ENCODE results near the gene TMEM129.

The TMEM129 gene

DNA sequence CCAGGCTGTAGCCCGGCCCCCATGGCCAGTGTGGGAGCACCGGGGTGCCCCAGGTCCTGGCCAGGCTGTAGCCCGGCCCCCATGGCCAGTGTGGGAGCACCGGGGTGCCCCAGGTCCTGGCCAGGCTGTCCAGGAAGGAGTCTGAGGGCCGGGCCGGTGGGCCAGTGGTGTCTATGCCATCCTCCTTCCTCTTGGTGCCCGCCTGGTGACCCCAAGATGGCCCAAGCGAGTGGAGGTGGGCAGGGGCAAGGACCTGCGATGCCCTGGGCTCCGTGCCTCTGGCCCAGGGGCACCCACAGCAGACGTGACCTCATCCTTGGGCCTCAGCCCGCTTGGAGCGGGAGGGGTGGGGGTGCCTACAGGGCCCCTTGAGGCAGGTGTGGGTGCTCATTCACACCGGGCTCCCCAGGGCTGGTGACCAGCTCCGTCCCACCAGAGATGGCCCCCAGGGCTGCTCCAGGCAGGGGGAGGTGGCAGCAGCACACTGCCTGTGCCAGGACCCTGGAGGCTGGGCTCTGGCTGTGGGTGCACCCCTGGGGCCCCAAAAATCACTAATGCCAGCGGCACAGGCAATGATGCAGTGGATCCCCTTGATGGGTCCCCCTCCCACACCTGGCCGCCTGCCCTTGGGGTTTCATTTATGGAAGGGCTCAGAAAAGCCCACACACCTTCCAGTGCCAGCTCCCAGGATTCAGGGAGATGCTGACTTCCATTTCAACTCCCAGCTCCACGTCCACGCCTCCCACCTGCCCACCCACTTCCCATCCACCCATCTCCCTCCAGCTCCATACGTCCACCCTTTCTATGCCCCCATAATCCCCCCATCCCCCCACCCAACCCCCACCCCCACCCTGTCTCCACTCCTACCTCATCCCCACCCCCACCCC is 36.0 kb upstream of the TMEM129 start:
- no peak overlapping the region for H2AFZ ChIP-seq (ENCODE audit: low read length, unreplicated experiment)
- no peaks in the 10 kb centered on the region for H3K4me1 ChIP-seq (ENCODE audit: control insufficient read depth, insufficient read depth, low read length, unreplicated experiment)
- no peaks in the 10 kb centered on the region for H3K79me2 ChIP-seq (ENCODE audit: control insufficient read depth, insufficient read depth, low read length, unreplicated experiment)
- H3K27ac ChIP-seq (ENCODE audit: low read depth, low read length), result no peak overlapping the region
- no peak overlapping the region for H3K4me3 ChIP-seq (ENCODE audit: low read depth, low read length)
- H3K36me3 ChIP-seq (ENCODE audit: insufficient read depth, low read length), result no peaks in the 10 kb centered on the region
- no peaks in the 10 kb centered on the region for H3K27me3 ChIP-seq (ENCODE audit: insufficient read depth, low read length)

DNA sequence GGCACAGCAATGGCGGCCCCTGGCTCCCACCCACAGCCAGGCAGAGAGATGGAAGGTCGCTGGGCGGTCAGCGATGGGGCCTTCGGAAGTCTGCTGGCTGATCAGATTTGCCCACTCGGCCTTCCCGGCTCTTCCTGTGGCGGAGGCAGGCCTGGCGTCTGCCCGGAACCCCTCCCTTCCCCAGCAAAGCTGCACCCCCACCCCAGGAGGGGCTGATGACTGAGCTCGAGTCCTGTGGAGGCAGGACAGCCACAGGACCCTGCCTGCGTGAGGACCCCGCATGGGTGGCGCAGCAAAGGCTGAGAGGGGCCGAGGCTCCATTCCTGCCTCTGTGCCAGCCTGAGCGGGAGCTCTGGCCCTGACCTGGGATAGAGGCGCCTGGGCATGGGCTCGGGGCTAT is 35.0 kb upstream of the TMEM129 start:
- Histone ChIP-seq H3K4me1 (ENCODE audit: control insufficient read depth, insufficient read depth, low read length, unreplicated experiment) (no peaks in the 10 kb centered on the region), H3K79me2 (ENCODE audit: control insufficient read depth, insufficient read depth, low read length, unreplicated experiment) (no peaks in the 10 kb centered on the region), H3K27me3 (ENCODE audit: insufficient read depth, low read length) (no peaks in the 10 kb centered on the region), H2AFZ (ENCODE audit: low read length, unreplicated experiment) (no peak overlapping the region), H3K4me3 (ENCODE audit: low read depth, low read length) (no peak overlapping the region), H3K36me3 (ENCODE audit: insufficient read depth, low read length) (no peaks in the 10 kb centered on the region), H3K27ac (ENCODE audit: low read depth, low read length) (no peak overlapping the region)

DNA sequence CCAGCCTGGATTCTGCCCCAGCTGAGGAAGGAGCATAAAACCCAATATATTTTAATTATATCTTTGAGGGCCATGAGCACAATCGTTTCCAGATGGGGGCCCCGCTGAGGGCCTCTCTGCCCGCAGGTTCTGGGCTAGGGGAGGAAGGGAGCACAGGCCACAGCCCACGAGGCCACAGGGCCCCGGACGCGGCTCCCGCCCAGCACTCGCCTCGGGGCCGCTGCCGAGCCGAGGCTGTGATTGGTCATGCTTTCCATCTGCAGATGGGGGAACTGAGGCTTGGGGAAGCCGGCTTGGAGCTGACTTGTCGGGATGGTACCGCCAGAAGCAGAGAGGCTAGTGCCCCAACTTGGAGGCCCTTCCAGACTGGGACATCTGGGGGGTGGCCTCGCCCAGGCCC is 34.2 kb upstream of the TMEM129 start:
- Histone ChIP-seq H3K4me1 (ENCODE audit: control insufficient read depth, insufficient read depth, low read length, unreplicated experiment) (no peaks in the 10 kb centered on the region), H3K27me3 (ENCODE audit: insufficient read depth, low read length) (no peaks in the 10 kb centered on the region), H3K79me2 (ENCODE audit: control insufficient read depth, insufficient read depth, low read length, unreplicated experiment) (no peaks in the 10 kb centered on the region), H2AFZ (ENCODE audit: low read length, unreplicated experiment) (no peak overlapping the region), H3K27ac (ENCODE audit: low read depth, low read length) (no peak overlapping the region), H3K4me3 (ENCODE audit: low read depth, low read length) (no peak overlapping the region), H3K36me3 (ENCODE audit: insufficient read depth, low read length) (no peaks in the 10 kb centered on the region)

DNA sequence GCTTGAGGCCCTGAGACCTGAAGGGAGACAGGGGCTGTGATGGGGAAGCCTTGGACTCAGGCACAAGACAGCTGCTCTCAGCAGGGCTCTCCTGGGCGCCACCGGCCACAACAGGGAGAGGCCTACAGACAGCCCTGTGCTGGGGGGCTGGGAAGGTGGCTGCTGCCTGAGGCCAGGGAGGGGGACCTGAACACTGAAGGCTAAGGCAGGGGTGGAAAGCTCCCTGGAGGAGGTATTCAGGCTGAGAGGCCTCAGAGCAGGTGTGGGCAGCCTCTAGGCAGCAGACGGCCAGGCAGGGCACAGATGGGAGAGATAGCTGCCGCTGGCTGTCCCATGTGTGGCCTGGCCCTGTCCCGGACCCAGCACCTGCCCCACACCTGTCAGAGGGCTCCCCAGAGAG is 33.2 kb upstream of the TMEM129 start:
- H3K27me3 ChIP-seq (ENCODE audit: insufficient read depth, low read length), result no peaks in the 10 kb centered on the region
- no peak overlapping the region for H3K27ac ChIP-seq (ENCODE audit: low read depth, low read length)
- no peaks in the 10 kb centered on the region for H3K4me1 ChIP-seq (ENCODE audit: control insufficient read depth, insufficient read depth, low read length, unreplicated experiment)
- no peaks in the 10 kb centered on the region for H3K36me3 ChIP-seq (ENCODE audit: insufficient read depth, low read length)
- H2AFZ ChIP-seq (ENCODE audit: low read length, unreplicated experiment), result no peak overlapping the region
- no peaks in the 10 kb centered on the region for H3K79me2 ChIP-seq (ENCODE audit: control insufficient read depth, insufficient read depth, low read length, unreplicated experiment)
- no peak overlapping the region for H3K4me3 ChIP-seq (ENCODE audit: low read depth, low read length)

DNA sequence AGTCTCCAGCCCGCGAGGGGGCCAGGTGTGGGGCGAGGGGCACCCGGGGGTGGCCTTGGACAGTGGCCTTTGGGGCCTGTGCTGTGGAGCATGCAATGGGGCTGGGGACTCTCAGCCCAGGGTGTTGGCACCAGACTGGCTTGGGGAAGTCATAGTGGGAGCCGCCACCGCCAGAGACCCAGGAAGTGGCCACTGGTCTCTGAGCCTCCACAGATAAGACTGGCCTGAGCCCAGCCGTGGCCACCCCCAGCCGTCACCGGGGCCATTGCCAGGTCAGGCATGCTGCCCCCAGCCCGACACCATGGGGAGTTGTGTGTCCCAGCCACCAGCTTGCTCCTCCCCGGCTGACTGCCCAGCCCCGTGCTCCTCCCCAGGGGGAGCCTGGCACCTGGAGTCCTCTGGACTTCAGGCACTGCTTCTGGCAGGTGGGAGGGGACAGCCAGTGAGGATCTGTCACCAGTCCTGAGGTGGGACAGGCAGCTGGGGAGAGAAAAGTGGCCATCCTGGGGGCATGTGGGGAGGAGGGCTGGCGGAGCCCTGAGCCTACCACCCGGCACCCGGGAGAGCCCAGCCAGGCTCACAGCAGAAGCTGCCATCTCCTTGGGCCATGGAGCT is 32.7 kb upstream of the TMEM129 start:
- Histone ChIP-seq H3K27ac (ENCODE audit: low read depth, low read length) (no peak overlapping the region), H3K4me3 (ENCODE audit: low read depth, low read length) (no peak overlapping the region), H3K79me2 (ENCODE audit: control insufficient read depth, insufficient read depth, low read length, unreplicated experiment) (no peaks in the 10 kb centered on the region), H3K36me3 (ENCODE audit: insufficient read depth, low read length) (no peaks in the 10 kb centered on the region), H3K4me1 (ENCODE audit: control insufficient read depth, insufficient read depth, low read length, unreplicated experiment) (no peaks in the 10 kb centered on the region), H2AFZ (ENCODE audit: low read length, unreplicated experiment) (no peak overlapping the region), H3K27me3 (ENCODE audit: insufficient read depth, low read length) (no peaks in the 10 kb centered on the region)

DNA sequence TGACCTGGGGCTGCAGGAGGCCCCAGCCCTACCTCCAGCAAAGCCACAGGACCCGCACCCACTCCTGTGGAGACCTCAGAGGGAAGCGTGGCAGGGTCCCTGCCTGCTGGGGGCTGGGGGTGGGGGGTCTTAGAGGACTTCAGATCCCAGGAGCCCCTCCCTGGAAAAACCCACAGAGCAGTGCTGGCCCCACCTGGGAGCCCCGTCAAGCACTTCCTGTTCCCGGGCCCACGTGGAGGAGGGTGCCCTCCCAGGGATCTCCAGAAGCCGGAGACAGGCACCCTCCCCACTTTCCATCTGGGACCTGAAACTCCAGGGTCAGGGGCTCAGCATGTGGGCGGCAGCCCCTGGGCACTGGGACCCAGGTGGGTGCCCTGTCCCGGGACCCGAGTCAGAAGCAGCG is 32.2 kb upstream of the TMEM129 start:
- H3K4me3 ChIP-seq (ENCODE audit: low read depth, low read length), result no peak overlapping the region
- no peak overlapping the region for H2AFZ ChIP-seq (ENCODE audit: low read length, unreplicated experiment)
- H3K79me2 ChIP-seq (ENCODE audit: control insufficient read depth, insufficient read depth, low read length, unreplicated experiment), result no peaks in the 10 kb centered on the region
- H3K4me1 ChIP-seq (ENCODE audit: control insufficient read depth, insufficient read depth, low read length, unreplicated experiment), result peaks cover 3% of the 10 kb centered on the region
- H3K27me3 ChIP-seq (ENCODE audit: insufficient read depth, low read length), result no peaks in the 10 kb centered on the region
- H3K27ac ChIP-seq (ENCODE audit: low read depth, low read length), result no peak overlapping the region
- no peaks in the 10 kb centered on the region for H3K36me3 ChIP-seq (ENCODE audit: insufficient read depth, low read length)

DNA sequence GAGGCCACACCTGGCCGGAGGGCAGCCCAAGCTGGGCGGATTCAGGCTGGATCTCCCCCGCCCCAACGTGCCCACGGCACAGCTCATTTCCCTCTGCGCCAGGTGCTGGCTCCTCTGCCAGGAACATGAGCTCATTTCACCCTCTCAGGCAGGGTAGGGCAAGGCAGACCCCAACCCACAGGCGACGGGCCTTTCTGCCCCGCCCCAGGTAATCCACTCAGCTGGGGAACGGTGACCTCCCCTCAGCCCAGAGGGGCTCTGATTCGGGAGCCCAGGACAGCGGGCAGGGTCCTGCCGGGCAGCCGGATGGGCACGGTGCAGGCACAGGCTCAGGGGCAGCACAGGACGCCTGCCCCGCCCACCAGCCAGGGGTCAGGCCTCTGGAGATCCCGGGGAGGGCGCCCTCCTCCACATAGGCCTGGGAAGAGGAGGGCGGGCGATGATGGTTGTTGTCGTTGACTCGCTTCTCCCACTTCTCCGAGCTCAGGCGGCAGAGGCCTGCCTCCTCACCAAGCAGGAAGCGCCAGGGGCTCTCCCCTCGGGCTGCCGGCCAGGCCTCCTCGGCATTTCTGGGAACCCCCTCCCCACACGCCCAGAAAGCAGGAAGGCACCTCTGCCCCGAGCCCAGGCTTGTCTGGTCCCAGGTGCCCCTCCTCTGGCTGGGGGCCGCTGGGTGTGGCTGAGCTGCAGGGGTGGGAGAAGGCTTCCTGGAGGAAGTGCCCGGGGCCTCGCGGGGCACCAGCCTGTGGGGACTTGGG is 31.3 kb upstream of the TMEM129 start:
- H3K79me2 ChIP-seq (ENCODE audit: control insufficient read depth, insufficient read depth, low read length, unreplicated experiment), result no peaks in the 10 kb centered on the region
- H3K36me3 ChIP-seq (ENCODE audit: insufficient read depth, low read length), result no peaks in the 10 kb centered on the region
- no peak overlapping the region for H2AFZ ChIP-seq (ENCODE audit: low read length, unreplicated experiment)
- H3K4me1 ChIP-seq (ENCODE audit: control insufficient read depth, insufficient read depth, low read length, unreplicated experiment), result peaks cover 3% of the 10 kb centered on the region
- H3K27ac ChIP-seq (ENCODE audit: low read depth, low read length), result no peak overlapping the region
- H3K27me3 ChIP-seq (ENCODE audit: insufficient read depth, low read length), result no peaks in the 10 kb centered on the region
- no peak overlapping the region for H3K4me3 ChIP-seq (ENCODE audit: low read depth, low read length)

DNA sequence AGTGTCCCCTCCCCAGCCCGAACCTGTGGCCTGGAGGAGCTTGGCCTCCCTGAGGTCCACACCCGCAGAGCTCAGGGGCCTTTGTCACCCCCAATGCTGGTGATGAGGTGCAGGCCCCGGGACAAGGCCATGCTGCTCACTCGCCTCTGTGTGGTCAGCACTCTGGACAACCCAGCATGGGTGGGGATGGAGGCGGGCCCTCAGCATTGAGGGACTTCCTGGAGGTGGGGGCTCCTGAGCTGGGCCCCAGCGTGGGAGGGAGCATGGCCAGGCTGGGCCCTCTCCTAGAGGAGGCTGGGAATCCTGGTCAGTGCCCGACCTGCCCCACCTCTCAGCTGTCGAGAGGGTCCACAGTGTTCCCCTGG is 30.8 kb upstream of the TMEM129 start:
- no peak overlapping the region for H3K4me3 ChIP-seq (ENCODE audit: low read depth, low read length)
- no peaks in the 10 kb centered on the region for H3K27me3 ChIP-seq (ENCODE audit: insufficient read depth, low read length)
- H3K4me1 ChIP-seq (ENCODE audit: control insufficient read depth, insufficient read depth, low read length, unreplicated experiment), result peaks cover 3% of the 10 kb centered on the region
- no peaks in the 10 kb centered on the region for H3K36me3 ChIP-seq (ENCODE audit: insufficient read depth, low read length)
- no peak overlapping the region for H3K27ac ChIP-seq (ENCODE audit: low read depth, low read length)
- H2AFZ ChIP-seq (ENCODE audit: low read length, unreplicated experiment), result no peak overlapping the region
- no peaks in the 10 kb centered on the region for H3K79me2 ChIP-seq (ENCODE audit: control insufficient read depth, insufficient read depth, low read length, unreplicated experiment)

DNA sequence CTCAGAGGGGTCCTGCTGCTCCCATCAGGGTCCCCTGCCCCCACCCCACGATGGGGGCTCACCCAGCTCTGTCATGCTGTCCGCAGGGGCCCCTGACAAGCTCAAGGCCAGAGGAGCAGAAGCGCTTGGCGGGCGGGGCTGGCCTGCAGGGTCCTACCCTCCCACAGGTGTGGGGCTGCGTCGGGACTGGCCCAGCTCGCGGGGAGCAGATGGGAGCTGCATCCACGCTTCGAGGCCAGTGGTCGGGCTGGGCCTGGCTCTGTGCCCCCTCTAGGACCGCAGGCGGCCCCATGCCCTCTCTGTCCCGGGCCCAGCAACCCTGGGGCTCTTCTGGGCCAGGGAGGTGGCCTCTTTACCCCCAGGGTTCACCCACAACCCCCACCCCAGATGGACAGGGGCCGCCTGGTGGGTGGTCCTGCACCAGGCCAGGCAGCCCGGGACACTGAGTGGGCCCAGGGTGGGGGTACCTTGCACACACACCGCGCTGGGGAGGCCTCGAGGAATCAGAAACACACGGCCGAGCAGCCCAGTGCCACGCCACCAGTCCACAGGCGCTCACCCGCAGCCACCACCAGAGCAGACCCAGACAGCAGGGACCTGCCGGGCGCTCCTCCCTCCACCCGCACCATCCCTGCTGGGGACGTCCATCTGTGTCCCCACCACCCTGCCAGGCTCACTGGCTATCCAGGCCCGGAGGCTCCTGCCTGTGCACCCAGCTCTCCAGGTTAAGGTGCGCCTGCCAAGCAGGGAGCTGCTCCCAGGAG is 30.2 kb upstream of the TMEM129 start:
- H3K27me3 ChIP-seq (ENCODE audit: insufficient read depth, low read length), result no peaks in the 10 kb centered on the region
- no peak overlapping the region for H2AFZ ChIP-seq (ENCODE audit: low read length, unreplicated experiment)
- H3K36me3 ChIP-seq (ENCODE audit: insufficient read depth, low read length), result no peaks in the 10 kb centered on the region
- no peak overlapping the region for H3K4me3 ChIP-seq (ENCODE audit: low read depth, low read length)
- H3K79me2 ChIP-seq (ENCODE audit: control insufficient read depth, insufficient read depth, low read length, unreplicated experiment), result no peaks in the 10 kb centered on the region
- H3K27ac ChIP-seq (ENCODE audit: low read depth, low read length), result no peak overlapping the region
- H3K4me1 ChIP-seq (ENCODE audit: control insufficient read depth, insufficient read depth, low read length, unreplicated experiment), result peaks cover 3% of the 10 kb centered on the region

DNA sequence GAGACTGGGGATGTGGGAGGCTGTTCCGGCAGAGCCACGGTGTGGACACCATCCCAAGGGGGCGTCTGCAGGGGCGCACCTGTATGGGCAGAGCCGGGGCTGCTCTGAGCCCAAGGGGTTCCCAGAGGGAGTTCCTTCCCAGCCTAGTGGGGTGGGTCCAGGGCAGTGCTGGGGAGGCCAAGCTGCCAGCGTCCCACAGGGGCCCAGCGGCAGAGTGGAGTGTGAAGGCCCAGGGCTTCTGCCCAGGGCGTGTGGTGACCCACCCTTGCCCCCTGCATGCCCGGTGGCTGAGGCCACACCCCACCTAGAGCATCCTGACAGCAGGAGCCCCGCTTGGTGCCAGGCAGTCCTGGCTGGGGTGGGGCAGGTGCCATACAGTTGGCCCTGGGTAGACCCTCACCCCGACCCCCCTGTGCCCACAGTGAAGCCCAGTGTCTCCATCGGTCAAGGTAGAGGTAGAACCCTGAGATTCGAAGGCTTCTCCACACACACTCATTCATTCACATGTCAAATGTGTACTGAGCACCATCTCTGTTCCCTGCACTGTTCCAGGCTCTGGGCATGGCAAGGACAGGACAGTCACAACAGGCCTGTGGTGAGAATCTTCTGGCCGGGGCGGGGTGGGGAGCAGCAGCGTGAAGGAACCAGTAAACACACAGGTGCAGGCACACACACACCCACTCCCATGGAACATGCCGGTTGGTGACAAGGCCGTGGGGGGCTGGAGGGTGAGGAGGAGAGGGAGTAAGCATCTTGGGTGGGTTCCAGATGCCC is 29.4 kb upstream of the TMEM129 start:
- Histone ChIP-seq H3K4me3 (ENCODE audit: low read depth, low read length) (no peak overlapping the region), H3K79me2 (ENCODE audit: control insufficient read depth, insufficient read depth, low read length, unreplicated experiment) (no peaks in the 10 kb centered on the region), H3K4me1 (ENCODE audit: control insufficient read depth, insufficient read depth, low read length, unreplicated experiment) (peaks cover 3% of the 10 kb centered on the region)

More for the DNA sequence above, 29.4 kb upstream of the TMEM129 start:
- Histone ChIP-seq H3K36me3 (ENCODE audit: insufficient read depth, low read length) (no peaks in the 10 kb centered on the region), H3K27ac (ENCODE audit: low read depth, low read length) (no peak overlapping the region), H3K27me3 (ENCODE audit: insufficient read depth, low read length) (no peaks in the 10 kb centered on the region), H2AFZ (ENCODE audit: low read length, unreplicated experiment) (no peak overlapping the region)

Data from ACC112 (cell line).